GM18526 (cell line): ENCODE data around the gene MSI2.

Source experiments
- POLR2A ChIP-seq: IDR thresholded peaks from 3 replicates; pipeline ENCODE4 v1.6.1; 2011; ENCODE audit not compliant: insufficient read length; ENCODE audit errors: extremely low read depth

MSI2 gene

DNA sequence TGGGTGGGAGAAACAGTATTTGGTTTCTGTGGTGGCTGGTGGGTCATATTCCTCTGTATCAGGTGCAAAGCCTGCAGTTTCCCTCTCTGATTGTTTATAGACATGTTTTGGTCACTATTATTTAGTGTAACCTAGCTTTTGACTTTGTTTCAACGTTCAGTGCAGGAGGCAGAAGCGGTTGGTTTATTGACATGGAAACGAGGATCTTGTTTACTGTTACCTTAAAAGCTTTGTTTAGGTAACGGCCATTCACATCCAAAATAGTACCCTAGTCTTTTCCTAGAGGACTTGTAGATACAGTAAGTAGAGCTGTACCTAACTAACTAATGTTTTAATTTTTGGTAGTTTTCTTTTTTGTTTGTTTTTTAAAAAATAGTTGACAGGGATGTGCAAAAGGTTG, 3.5 kb downstream of the MSI2 start:
- TF ChIP-seq POLR2A, result no peak

DNA sequence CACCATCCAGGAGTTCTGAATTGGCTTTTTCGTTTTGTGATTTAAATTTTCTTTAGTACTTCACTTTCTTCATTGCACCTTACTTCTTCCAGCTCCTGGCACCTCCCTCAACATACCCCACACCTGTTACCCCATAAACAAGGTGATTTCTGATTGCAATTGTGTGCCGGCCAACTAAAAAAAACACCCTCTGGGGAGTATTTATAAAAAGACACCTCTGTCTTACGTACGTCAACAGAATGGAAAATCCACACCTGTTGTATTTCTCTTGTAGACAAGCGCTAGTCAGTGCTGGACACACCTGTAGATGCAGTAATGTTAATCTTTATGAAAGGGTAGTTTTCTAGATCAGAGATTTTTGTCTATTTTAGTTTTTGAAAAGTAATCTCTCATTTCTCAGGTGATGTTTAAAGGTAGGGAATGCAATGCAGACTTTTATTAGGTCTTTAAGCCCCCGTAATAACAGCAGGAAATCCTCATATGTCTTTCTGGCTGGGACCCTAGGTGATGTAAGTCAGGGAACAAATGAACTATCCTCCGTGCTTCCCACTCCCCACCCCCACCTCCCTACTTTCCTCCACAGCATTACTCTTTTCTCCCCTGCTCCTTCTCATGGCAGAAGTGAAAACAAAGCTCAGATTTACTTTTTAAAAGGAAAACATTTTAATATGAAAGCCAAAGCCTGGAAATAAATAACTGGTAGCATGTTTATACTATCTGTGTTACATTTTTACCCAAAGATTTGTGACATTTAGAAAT, 4.2 kb downstream of the MSI2 start:
- TF ChIP-seq POLR2A, result no peak

DNA sequence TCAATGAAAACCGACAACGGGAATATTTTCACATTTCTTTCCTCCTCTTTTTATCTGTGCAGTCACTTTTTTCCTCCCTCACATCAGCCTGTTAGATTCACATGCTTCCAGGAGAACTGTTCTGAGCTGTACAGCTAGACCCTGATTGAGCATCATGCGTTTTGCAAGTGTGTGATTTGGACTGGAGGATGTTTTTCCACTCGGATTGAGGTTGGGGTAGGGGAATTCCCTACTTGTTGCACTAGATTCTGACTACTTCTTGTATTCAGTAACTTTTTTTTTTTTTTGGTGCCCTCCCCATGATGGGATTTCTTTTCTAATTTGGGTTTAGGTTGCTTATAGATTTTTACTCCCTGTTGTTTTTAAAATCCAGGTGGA, 4.8 kb downstream of the MSI2 start:
- TF ChIP-seq POLR2A, result no peak

DNA sequence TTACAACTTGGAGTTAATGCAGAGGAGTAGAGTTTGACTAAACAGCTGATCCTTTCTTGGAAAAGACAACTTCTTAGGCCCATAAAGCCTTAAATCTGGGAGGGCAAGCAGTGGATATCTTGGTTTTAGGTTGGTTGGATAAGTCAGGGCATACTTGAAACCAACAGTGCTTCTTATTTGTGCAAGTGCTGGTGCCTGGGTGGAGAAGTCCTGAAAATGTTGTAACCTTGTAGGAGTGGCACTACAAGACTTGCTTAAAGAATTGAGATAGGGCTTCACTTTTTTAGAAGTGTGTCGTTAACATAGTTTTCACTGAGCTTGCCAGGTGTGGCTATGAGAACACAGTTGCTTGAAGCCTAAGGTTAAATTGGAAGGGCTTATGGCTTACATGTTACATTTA, 6.2 kb downstream of the MSI2 start:
- no peak for TF ChIP-seq POLR2A

DNA sequence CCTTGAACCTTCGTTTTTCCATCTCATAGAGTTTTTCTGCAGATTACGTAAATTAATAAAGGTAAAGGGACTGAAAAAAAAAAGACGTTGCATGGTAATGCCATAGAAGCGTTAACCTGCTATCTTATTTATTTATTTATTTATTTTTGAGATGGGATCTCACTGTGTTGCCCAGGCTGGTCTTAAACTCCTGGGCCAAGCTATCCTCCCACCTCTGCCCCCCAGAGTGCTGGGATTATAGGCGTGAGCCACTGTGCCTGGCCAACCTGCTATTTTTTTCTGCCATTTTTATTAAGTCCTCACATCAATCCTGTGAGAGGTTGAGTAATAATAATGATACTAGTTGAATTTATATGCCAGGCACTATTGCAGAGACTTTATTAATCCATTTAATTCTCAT, 7.9 kb downstream of the MSI2 start:
- TF ChIP-seq POLR2A, result no peak

DNA sequence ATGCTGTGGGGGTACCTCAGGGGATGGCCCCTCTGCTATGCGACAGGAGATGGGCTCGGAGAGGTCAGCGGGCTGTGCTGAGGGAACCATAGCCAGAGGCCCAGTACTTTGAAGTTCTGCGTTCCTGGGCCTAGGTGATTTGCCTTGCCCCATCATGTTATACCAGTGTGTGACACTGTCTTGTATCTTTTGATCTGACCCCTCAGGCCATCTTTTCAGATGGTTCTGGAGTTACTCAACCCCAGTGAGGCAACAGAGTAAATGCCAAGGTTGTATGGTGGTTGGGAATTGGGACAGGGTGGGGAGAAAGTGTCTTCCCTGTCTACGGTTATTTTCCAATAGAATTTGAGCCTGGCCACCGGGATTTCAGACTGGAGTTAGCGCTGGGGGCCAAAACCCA, 8.5 kb downstream of the MSI2 start:
- TF ChIP-seq POLR2A, result no peak

DNA sequence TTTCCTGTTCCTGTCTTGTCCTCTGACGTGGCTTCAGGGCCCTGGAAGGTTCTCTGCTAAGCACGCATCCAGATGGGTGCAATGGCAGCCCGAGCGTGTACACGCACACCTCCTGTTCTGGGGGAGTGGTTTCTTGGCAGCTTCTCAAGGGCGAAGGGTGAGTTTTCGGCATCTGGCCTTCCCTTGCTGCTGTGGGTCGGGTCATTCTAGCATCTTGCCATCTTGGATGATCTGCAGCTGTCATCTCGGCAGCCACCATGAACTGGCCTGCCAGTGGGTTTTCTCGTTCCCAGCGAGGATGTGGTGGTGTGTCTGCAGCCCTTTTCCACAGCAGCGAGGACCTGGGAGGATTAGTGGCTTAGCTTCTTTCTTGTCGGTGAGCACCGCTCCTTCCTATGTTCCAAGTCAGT, 10.6 kb downstream of the MSI2 start:
- no peak for TF ChIP-seq POLR2A

DNA sequence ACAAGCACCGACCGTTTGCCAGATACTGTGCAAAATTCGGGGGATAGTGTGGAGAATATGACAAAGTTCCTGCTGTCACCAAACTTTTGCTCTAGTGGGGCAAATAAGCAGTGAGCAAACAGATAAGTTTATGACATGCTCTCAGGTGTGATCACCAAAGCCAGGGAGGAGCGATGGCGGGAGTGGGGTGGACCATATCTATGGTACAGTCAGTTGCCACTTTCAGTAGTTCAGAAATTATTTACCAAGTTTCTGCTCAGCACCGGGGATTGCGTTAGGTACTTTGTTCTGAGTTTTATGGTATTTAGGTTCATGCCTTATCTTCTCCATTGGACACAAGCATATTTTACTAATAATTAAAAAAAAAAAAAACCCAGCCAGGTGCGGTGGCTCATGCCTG, 11.9 kb downstream of the MSI2 start:
- TF ChIP-seq POLR2A, result no peak

DNA sequence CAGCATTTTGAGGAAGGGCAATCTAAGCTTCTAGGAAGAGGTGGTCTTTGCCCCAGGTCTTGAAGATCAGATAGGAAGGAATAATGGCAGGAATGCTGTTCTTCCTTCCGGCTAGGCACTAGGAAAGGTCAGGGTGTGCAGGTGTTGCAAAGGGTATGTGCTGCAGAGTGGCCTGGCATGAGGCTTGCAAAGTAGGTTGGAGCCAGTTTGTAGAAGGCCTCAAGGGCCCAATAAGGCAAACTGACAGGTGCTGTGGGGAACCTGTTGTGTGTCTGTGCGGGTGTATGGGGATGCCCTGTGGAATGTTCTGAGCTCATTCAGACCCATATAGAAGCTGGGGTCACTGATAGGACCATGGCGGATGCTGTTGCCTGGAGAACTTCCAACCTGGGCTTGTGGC, 12.7 kb downstream of the MSI2 start:
- no peak for TF ChIP-seq POLR2A

DNA sequence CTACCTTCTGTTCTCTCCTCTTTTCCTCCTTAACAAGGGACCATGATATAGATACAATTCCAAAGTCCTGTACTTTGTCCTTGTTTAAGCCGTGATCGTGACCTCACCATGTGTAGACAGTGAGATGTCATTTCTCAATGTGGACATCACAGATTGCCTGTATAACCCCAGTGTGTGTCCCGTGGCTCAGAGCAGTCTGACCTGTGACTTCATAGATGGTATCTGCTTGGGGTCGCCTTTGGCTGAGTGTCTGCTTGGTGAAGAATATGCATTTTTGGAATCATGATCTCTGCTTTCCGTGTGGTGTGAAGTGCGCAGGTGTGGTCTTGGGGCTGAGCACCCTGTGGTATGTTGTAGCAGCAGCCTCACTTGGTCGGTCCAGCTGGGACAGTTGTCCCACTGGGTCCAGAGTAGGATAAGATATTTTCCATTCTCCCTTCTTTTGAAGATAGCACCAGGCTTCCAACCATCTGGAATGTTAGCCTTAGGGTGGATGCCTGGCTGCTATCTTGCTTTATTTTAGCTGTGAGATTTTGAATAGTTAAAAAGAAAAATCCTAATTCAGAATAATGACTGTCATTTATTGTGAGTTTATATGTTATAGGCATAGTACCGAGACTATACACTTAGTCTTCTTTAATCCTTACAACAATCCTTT, 13.4 kb downstream of the MSI2 start:
- no peak for TF ChIP-seq POLR2A

DNA sequence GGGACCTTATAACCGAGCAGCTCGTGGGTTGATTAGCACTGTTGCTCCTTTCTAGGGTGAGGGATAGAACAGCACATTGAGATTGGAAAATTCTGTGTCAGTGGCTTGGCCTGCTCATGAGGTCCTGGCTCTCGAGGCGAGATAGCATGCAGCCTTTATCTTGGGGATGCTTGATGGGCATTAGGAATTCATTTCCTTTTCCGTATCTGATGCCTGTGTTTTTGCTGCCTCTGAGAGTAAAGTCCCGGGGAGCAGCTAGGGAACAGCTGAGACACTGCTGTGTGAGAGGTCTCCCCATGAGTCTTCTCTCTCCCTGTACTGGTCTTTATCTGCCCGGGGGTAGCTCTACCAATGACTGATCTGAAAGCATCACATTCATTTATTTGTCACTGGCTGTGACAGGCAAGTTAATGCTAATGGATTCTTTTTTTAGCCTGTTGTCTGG, 14.5 kb downstream of the MSI2 start:
- no peak for TF ChIP-seq POLR2A

DNA sequence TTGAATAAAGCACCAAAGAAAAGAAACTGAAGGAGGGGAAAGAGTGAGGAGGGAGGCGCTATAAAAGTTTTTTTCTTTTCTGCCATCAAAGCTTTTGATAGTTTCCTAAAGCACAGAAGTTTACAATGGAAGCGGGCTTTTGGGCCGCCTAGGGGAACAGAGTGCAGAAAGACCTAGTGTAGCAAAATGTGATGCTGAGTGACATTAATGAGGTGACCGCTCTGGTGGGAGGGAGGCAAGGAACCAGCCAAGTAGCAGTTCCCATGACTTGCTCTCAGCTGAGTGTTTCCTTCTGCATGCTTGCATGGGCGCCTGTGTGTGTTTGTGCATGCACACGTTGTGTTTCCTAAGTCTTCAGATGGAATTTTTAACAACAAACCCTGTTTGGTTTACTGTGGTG, 15.5 kb downstream of the MSI2 start:
- no peak for TF ChIP-seq POLR2A

DNA sequence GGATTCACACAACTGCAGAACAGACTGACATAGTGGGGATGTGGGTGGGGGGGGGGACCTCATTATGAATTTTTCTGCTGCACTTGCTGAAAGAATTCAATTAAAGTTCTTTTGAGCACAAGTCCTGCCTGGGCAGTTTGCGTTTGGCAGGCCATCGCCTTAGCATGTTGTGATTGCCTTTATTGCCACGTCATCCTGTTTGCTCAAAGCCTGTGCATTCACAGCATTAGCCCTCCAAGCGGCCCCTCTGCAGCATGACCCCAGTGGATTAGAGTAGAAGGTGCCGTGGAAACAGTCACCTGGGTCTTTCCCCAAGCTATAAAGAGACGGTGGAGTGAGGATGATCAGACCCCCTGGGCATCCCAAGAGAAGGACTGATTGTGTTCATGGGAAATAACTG, 17.2 kb downstream of the MSI2 start:
- TF ChIP-seq POLR2A, result no peak

DNA sequence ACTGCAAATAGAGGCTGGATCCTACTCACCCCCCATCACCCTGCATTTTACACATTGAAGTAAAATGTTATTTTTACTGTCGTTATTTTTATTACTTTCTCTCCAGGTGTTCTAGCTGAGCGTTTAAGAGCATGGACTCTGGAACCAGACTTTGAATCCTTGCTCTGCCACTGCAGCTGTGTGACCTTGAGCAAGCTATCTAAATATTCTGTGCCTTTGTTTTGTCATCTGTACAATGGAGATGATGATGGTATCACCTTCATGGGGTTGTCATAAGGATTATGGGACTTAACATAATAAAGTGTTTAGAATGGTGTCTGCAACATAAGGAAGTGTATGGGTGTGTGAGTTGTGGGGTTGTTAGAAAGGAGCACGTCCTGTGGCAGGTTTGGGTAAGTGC, 17.8 kb downstream of the MSI2 start:
- no peak for TF ChIP-seq POLR2A

DNA sequence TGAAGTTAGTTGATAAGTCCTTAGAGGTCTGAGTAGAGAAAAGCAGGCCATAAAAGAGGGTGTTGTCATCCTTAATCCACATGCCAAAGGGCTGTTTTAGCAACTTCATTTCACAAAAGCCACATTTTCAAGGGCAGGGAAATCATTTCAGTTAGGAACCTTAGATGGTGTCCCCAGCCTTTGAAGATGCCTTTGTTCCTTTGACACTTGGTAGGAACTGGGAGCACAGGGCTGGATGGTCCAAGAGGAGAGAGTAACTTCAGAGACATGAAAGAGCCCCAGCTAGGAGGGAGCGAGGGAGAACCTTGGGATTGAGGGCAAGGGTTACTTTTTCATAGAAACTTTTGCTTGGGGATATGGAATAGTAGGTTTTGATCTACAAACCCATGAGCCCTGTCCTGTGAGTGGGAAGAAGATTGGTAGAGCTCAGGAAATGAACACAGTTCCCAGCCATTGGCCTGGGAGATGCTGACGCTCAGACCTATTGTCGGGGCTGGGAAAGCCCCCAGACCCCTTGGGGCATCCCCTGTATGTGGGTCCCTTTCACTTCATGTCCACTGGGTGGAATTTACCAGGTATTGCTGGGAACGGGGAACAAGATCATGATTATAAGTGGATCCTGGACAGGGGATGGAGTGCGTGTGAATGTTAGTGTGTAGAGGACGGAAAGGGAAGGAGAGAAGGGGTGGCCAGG, 18.9 kb downstream of the MSI2 start:
- TF ChIP-seq POLR2A, result no peak

DNA sequence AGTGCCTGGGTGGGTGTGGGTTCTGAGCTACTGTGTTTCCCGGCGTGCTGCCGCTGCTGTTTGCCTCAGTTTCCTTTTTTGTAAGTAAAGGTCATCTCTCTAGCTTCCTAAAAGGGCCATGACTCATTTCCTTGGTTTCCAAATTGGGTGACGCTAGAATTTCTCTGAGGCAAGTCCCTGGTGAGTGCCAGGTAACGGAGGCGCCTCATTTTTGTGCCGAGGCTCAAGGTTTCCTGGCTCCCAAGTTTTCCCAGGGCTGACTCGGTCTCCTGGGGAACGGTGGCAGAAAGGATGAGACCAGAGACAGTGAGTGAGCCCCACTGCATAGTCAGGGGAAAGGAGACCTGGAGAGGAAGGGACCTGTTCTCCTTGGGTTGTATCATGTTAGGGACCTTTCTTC, 20.3 kb downstream of the MSI2 start:
- TF ChIP-seq POLR2A, result no peak
